AML-193 (cell line): ENCODE results near the gene SYMPK.
"Not testable (repeated sequence)": the region's sequence is repeated elsewhere in the genome, so short reads cannot be mapped to it uniquely, and the experiment has no call there.

Source experiments
- DNase-seq, 2 experiments: peaks; one replicate each; lab custom pipeline; 2025; lab: John Stamatoyannopoulos, UW

SYMPK gene

DNA sequence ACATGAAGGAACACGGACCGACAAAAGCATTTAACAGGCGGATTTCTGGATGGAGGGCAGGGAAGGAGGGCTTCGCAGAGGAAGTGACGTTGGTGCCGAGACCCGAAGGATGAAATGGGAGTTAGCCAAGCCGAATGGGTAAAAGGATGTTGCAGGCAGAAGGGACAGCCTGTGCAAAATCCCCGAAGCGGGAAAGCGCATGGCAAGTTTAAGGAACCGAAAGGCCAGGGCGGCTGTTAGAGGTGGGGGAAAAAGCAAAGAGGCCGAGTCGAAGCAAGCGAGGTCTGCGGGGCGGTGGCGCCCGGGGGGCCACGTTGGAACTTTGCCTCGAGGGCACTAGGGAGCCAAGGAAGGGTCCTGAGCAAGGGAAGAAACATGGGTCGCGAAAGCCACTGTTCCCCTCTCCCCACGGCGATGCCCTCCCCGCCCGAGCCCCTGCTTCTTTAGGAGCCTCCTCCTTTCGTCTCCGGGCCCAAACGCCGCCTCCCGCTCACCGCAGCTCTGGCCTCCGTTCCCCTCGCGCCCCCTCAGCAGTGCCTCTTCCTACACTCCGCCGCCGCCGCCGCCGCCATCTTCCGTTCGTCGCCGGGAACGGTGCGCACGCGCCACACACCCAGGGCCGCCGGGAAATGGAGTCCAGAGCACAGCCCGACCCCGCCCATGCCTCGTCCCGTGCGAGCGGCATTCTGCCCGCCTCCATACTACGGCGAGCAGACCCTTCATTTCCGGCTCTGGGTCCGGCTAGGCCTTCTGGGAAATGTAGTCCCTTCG is at the start of gene SYMPK:
Gene SYMPK (minus strand): TSS at position 584 of the 771 bp plus-strand sequence. CDS start 8,652 bp downstream, outside the sequence.
- DNase-seq = peak; percentile 94 to 97

- no peak for DNase-seq
Observed at GRCh38 chr19:45911291-45911690, 48.3 kb upstream of the SYMPK start.

DNA sequence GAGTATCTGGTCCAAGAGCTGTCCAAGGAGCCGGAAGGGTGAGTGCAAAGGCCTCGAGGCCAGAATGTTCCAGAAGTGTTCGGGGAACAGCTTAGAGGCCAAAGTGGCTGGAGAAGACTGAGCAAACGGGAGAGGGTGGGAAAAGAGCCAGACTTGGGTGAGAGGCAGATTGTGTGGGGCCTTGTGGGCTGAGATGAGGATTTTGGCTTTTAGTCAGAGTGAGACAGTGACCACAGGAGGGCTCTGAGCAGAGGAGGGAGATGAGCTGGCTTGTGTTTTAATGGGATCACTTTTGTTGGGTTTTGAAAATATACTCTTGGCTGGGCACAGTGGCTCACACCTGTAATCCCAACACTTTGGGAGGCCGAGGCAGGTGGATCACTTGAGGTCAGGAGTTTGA is 46.0 kb upstream of the SYMPK start:
- no peak for DNase-seq

DNA sequence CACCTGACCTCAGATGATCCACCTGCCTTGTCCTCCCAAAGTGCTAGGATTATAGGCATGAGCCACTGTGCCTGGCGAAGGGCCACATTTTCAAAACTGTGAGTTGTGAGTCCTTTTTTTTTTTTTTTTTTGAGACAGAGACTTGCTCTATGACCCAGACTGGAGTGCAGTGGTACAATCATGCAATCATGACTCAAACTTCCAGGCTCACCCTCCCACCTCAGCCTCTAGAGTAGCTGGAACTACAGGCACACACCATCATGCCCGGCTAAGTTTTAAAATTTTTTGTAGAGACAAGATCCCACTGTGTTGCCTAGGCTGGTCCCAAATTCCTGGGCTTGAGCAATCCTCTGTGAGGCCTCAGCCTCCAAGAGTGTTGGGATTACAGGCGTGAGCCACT is 43.3 kb upstream of the SYMPK start:
- DNase-seq = no peak

DNA sequence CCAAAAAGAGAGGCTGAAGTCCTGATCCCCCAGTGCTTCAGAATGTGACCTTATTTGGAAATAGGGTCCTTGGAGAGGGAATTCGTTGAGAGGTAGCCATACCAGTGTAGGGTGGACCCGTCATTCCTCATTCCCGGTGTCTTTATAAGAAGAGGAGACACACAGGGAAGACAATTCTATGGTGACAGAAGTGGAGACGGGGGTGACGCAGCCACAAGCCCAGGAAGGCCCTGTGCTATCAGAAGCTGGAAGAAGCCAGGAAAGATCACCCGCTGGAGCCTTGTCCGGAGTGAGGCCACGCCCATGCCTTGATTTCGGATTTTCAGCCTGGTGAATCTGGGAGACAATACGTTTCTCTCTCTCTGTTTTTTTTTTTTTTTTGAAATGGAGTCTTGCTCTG is 42.1 kb upstream of the SYMPK start:
- no peak for DNase-seq

DNA sequence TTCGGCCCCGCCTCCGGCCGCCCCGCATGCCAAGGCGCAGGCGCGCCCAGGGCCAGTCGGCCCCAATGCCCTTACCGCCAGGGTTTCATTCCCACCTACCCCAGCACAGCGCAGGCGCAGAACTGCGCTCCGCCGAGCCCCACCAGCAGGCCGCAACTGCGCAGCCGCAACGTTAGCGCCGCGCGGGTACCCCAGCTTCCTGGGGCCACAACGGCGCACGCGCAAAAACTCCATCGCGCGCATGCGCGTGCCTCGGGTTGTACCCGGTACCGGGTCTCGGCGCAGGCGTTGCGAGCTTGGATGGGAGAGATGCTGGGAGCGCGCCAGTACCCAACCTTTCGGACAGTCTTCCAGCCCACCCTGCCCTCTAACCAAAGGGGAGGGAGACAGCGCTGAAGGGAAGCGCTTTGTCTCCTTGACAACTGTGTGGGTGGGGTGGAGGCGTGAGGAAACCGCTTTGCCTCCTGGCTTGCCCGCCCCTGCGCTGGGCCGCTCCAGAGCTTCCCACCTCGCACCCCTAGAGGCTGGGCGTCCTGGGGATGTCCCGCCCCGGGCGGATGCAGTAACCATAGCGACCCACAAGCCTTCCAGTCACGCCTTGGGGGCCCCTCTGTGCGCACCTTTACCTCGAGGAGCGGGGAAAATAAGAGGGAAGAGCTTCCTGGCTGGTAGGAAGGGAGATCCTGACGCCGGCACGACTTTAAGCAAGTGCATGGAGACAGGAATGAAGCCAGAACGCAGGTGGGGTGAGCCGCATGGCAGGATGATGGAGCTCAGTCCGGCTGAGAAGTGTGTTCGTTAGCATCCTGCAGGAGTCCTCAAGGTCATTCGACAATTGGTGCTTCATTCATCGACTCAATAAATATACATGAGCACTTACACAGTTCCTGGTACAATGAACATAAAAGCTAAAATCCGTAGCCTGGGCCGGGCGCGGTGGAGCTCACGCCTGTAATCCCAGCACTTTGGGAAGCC is 40.0 kb upstream of the SYMPK start:
- peak; percentile 92 to 93 for DNase-seq

GRCh38 chr19:45901912-45902650 is 39.1 kb upstream of the SYMPK start, which contains the start of gene MYPOP:
Gene MYPOP (minus strand): TSS chr19:45902613. CDS start chr19:45901773, 840 bp downstream.
- DNase-seq = no peak

- peak; percentile 43 to 50 for DNase-seq
Observed at GRCh38 chr19:45901432-45901911, 38.5 kb upstream of the SYMPK start.

GRCh38 chr19:45900738-45901431 is 37.9 kb upstream of the SYMPK start:
- DNase-seq = no peak

DNA sequence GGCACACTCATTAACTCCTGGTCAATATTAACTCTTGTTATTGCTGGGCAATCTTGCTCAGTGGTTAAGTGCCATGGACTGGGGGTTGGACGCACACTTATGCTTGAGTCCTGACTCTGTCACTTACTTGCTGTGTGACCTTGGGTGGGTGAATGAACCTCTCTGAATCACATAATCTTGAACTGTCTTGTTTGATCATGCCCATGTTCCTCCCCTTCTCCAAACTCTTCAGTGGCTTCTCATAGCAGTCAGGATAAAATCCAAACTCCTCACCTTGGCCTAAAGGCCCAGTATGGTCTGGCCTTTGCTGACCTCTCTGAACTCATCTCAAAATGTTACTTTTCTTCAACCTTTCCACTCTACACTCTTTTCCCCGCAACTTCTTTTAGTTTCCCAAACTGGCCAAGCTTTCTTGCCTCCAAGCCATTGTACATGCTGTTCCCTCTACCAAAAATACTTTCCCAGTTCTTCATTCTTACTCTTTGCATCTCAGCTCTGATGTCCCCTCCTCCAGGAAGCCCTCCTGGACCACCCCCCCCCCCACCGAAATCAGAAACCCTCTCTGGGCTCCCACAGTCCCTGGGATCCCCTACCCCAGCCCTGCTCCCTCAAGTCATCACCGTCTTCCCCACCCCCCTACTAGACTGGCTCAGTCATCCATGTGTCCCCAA is 37.1 kb upstream of the SYMPK start:
- DNase-seq = no peak

DNA sequence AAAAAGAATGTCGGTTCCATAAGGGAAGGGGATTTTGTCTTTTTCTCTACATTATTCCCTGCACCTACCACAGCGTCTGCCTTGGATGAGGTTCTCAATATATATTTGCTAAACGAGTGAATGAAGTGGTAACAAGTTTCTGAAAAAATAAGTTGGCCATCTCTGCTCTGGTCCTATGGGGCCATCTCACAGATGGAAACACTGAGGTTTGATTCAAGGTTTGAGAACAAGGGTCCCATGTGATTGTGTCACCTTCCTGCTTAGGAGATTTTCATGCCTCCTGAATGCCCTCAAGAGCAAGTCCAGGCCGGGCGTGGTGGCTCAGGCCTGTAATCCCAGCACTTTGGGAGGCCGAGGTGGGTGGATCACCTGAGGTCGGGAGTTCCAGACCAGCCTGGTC is 36.3 kb upstream of the SYMPK start:
- no peak for DNase-seq

DNA sequence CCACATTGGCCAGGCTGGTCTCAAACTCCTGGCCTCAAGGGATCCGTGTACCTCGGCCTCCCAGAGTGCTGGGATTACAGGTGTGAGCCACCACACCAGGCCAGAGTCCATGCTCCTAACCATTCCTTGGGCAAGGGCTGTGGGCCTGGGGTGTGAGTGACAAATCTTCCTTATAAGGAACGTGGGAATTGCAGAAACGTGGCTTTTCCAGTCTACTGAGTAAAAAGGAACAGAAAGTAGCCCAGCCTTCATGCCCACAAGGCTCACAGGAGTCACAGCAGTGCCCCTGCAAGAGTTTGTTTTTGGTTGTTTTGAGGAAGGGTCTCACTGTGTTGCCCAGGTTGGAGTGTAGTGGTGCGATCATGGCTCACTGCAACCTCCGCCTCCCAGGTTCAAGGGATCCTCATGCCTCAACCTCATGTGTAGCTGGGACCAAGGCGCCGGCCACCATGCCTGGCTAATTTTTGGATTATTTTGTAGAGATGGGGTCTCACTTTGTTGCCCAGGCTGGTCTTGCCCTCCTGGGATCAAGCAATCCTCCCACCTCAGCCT is 34.4 kb upstream of the SYMPK start:
- no peak for DNase-seq

GRCh38 chr19:45895983-45896599 is 33.1 kb upstream of the SYMPK start:
- DNase-seq = not testable (repeated sequence)

- no peak for DNase-seq
Observed at GRCh38 chr19:45895519-45895972, 32.6 kb upstream of the SYMPK start.

DNA sequence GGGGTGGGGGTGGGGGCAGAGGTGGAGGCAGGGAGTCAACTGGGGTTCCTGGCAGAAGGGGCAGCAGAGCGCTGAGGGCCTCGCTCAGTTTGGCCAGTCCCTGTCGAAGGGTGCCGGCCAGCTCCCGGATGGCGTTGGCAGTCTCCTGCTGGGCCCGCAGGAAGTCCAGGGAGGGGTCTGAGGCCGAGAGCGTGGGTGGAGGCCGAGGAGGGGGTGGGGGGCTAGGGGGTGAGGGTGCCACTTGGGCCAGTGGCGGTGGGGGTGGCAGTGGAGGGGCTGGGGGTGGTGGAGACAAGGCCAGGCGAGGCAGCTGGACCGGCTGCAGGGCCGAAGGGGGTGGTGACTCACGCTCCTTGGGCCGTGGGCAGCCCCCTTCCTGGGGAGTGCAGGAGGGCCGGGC is 27.9 kb upstream of the SYMPK start:
- no peak for DNase-seq

DNA sequence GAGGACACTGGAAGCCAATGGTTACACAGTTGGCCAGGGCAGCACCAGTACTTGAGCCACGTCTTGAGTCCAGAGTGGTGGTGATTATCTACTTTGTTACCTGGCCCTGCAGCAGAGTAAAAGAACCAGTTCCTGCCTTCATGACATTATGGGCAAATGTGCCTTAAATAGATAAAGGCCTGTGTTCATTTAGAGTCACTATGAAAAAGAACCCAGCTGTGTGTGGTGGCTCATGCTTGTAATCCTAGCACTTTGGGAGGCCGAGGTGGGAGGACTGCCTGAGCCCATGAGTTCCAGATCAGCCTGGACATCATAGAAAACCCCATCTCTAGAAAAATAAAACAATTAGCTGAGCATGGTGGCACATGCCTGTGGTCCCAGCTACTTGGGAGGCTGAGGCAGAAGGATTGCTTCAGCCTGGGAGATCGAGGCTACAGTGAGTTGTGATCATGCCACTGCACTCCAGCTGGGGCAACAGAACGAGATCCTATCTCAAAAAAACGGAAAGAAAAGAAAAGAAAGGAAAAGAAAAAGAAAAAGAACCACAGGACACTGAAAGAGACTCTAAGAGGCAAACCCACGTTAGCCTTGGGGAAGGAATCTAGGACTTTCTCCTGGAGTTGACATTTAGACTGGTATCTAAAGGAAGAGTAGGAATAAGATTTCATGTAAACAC is 26.4 kb upstream of the SYMPK start:
- DNase-seq = no peak

- no peak for DNase-seq
Observed at GRCh38 chr19:45887200-45887710, 24.3 kb upstream of the SYMPK start.

DNA sequence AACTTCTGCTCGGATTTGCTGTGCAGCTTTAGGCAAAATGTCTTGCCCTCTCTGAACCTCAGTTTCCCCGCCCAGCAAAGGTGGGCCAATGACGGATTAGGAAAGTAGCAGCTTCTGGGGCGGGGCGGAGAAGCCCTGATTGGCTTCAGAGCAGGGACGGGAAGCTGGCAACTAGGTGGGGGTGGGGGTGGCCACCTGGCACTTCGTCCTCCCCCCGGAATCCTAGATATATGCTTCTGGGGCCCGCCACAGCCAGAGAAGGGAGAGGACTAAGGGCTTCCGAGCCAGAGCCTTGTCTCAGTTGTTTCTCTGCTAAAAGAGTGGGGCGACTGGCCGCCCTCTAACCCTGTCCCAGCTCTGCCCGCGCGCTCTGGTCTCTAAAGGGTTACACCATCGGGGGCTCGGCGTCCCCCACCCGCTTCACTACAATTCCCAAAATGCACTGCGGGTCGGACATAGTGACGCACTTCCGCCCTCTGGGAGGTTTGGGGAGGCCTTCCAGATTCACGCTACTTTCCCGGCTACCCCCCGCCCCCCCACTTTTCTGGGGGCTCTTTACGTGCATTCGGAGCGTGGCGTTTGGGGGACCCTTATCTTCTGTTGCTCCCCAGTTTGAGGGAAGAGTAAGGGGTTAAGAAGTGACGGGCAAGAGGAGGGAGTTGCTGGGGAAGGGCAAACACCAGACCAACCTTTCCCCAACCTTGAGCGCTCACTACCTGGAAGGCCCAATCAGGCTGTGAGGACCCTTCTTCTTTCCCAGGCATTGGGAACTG is 23.7 kb upstream of the SYMPK start:
- peak; percentile 74 to 76 for DNase-seq
